Body of pancreas (tissue), 4 donors: ENCODE data around the gene STX8. TPM values are rescaled to one million over a fixed set of nuclear protein-coding genes. Genes with fewer than 3 reads are reported as not detected.
A peak's percentile ranks its signal among the peaks of the same experiment; 100 is the strongest.

Source experiments
- ATAC-seq: fragments of 150-250 bp; one replicate; pipeline ENCODE4 v1.9.1; 2016
- DNase-seq, 4 donors: peaks; one replicate each; pipeline ENCODE4 v3.0.0-alpha.2; 2019
- H3K27ac ChIP-seq, 4 donors: fragments of 200-600 bp; sonication (generic); 1 replicate in 3 of 4; 2 replicates in 1 of 4; pipeline versions ENCODE4 v1.5.1 to v1.6.1; 2016 to 2019; ENCODE audit warnings: mild to moderate bottlenecking in 1 of 4, mixed read lengths in 1 of 4, moderate library complexity in 1 of 4
- H3K27me3 ChIP-seq, 2 donors: fragments of 200-600 bp; sonication (generic); one replicate each; pipeline ENCODE4 v1.6.0; 2016; ENCODE audit warnings: mild to moderate bottlenecking in 1 of 2
- H3K36me3 ChIP-seq, 2 donors: fragments of 200-600 bp; sonication (generic); replicated peaks in 1 of 2; 2 replicates each; pipeline ENCODE4 v1.5.1; 2016; ENCODE audit warnings: low read depth in 2 of 2; ENCODE audit not compliant: insufficient read depth in 1 of 2
- H3K4me1 ChIP-seq: fragments of 200-600 bp; sonication (generic); one replicate; pipeline ENCODE4 v1.6.0; 2016
- H3K4me3 ChIP-seq, 2 donors: fragments of 200-600 bp; sonication (generic); 1 replicate in 1 of 2; 2 replicates in 1 of 2; pipeline ENCODE4 v1.5.1; 2016 to 2019
- H3K9me3 ChIP-seq, 3 donors: fragments of 200-600 bp; sonication (generic); 1 replicate in 2 of 3; 2 replicates in 1 of 3; pipeline ENCODE4 v1.5.1; 2016
- POLR2A ChIP-seq, 3 donors: fragments of 450-650 bp; IDR thresholded peaks; one replicate each; pipeline ENCODE4 v1.6.1; 2016; ENCODE audit warnings: antibody characterized with exemption in 3 of 3, mild to moderate bottlenecking in 2 of 3
- WGBS, 2 donors: methylation state at CpG; one replicate each; pipeline ENCODE4 v1.1.5; 2017; 5-methylcytosine and 5-hydroxymethylcytosine counted together
- intact Hi-C: fragments of 100-400 bp; cut with DNase I; formaldehyde crosslinking; loops from one replicate; pipeline ENCODE4 v1.15.1; 2023
- total RNA-seq, 2 donors: library from RNA; depleted of rRNA; stranded (reverse); fragments of >200 nt; gene quantifications; one replicate each; pipeline ENCODE4 v1.1.0, GENCODE V29; 2016
- TF ChIP-seq, protein P1 (sequence below), 7 experiments: fragments of 450-650 bp in 4 of 7; fragments of 200-600 bp in 3 of 7; sonication (generic) in 3 of 7; IDR thresholded peaks; one replicate each; pipeline ENCODE4 v1.5.1; 2016 to 2019; ENCODE audit warnings: antibody characterized with exemption in 7 of 7

STX8 gene
- total RNA-seq, 2 donors from 2014 or later: 32.2 to 37.6 TPM

DNA sequence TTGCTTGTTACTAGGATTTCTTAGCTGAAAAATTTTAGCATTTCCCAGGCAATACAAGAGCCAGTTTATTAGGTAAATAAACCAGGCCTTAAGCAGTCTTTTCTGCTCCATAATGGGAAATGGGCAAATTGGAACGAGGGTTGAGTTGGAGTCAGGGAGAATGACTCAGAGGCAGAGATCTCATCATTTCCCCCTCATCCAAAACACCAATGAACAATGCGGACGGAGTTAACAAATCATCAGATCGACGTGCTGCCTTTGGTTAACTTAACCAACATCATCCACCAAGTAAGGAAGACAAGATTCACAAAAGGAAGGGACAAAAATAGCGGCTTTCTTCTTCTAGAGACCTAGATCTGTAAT is 243.5 kb downstream of the STX8 start:
- DNase-seq (no peak), ATAC-seq (no peak)
- Histone ChIP-seq H3K9me3 (peaks cover 0 to 11% (median 0%) of the 10 kb centered on the region in 3 donors), H3K36me3 (no peaks in the 10 kb centered on the region), H3K27ac (peak overlapping the region; percentile 39 to 59 (median 47)), H3K27me3 (no peaks in the 10 kb centered on the region), H3K4me3 (no peak overlapping the region), H3K4me1 (no peaks in the 10 kb centered on the region)
- WGBS, 2 donors: 92 to 93% methylated on average over 6 of the region's 6 CpGs
- TF ChIP-seq POLR2A (IDR thresholded peaks at IDR 0.05): no peak
- TF ChIP-seq, protein P1, sequence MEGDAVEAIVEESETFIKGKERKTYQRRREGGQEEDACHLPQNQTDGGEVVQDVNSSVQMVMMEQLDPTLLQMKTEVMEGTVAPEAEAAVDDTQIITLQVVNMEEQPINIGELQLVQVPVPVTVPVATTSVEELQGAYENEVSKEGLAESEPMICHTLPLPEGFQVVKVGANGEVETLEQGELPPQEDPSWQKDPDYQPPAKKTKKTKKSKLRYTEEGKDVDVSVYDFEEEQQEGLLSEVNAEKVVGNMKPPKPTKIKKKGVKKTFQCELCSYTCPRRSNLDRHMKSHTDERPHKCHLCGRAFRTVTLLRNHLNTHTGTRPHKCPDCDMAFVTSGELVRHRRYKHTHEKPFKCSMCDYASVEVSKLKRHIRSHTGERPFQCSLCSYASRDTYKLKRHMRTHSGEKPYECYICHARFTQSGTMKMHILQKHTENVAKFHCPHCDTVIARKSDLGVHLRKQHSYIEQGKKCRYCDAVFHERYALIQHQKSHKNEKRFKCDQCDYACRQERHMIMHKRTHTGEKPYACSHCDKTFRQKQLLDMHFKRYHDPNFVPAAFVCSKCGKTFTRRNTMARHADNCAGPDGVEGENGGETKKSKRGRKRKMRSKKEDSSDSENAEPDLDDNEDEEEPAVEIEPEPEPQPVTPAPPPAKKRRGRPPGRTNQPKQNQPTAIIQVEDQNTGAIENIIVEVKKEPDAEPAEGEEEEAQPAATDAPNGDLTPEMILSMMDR (IDR thresholded peaks at IDR 0.05): no peak
- intact Hi-C loops: no loop called here

DNA sequence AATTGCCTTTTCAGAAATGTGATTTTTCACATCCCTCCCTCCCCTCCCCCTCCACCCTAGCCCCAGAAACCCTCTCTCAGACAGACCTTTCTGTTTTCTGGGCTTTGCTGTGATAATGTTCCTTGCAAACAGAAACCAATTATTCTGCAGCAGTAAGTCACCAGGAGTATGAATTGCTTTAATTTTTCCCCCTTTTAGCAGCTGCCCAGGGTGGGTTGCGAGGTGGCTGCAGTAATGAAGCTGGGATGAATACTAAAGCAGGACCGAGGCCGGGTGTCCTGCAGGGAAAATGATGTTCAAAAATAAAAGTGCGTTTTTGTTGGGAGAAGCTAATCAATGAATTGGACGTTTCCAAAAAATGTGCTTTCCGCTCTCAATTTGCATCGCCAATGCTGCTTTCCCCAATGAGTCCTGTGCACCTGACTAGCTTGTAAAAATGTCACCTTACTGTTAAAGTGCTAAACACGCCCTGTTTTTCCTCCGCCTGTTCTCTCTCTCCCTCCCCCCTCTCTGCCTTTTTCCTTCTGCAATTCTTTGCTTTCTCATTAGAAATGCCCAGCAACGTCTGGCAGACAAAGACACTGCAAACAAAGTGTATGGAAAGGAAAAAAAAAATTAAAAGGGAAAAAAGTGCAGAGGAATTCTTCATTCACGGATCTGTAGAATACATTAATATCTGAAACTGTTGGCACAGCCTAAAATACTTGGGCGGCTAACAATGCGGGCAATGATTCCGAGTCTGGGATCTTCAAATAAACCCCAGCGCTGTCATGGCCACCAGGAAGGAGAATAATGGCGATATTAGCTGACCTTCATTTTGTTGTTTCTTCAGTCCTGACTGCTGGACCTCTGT is 244.1 kb downstream of the STX8 start:
- peaks cover 0 to 11% (median 0%) of the 10 kb centered on the region in 3 donors for H3K9me3 ChIP-seq
- intact Hi-C loops: no loop called here
- 58% methylated on average over 16 of the region's 16 CpGs for WGBS, 2 donors
- no peak overlapping the region for H3K4me3 ChIP-seq
- ATAC-seq (peak; percentile 58), DNase-seq (peak in 1 of 4 donors; percentile 22)
- H3K27ac ChIP-seq: peak overlapping the region; percentile 39 to 59 (median 47)
- H3K36me3 ChIP-seq: no peaks in the 10 kb centered on the region
- H3K27me3 ChIP-seq: no peaks in the 10 kb centered on the region
- H3K4me1 ChIP-seq: no peaks in the 10 kb centered on the region
- no peak for TF ChIP-seq POLR2A (IDR thresholded peaks at IDR 0.05)
- TF ChIP-seq, protein P1 (IDR thresholded peaks at IDR 0.05): no peak

DNA sequence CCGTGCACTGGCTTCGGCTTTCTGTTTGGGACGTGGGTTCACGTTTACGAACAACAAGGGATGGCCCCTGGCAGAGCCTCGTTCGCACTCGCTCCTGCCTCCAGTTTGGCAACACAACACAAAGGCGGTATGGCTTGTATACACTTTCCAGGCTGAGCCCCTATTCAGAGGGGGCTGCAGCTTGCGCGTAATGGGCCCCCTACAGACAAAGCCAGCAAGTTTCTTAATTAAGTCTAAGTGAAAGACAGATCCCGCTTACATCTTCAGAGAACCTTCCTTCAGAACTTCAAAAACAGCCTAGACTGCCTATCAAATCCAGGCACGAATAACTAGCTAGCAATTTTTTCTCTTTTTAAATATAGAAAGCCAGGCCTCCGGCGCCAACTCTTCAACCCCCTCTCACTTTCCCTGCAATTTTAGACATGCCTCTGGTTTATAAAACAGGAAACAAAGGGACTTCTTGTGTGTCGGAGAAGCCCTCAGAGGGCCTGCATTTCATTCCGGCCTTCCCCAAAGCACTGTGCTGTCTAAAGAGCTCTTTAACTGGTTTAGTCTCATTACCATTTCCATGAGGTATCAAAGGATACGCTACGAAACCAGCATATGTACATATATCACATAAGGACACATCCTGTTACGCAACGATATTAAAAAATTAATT is 244.9 kb downstream of the STX8 start:
- Histone ChIP-seq H3K4me3 (no peak overlapping the region), H3K9me3 (peaks cover 0 to 11% (median 0%) of the 10 kb centered on the region in 3 donors), H3K27ac (peak overlapping the region; percentile 4 to 49 (median 38)), H3K27me3 (no peaks in the 10 kb centered on the region), H3K4me1 (no peaks in the 10 kb centered on the region), H3K36me3 (no peaks in the 10 kb centered on the region)
- TF ChIP-seq POLR2A (IDR thresholded peaks at IDR 0.05): no peak
- TF ChIP-seq, protein P1 (IDR thresholded peaks at IDR 0.05): no peak
- ATAC-seq (no peak), DNase-seq (no peak)
- WGBS, 2 donors: 78 to 79% methylated on average over 20 to 21 of the region's 21 CpGs
- intact Hi-C loops: no loop called here

DNA sequence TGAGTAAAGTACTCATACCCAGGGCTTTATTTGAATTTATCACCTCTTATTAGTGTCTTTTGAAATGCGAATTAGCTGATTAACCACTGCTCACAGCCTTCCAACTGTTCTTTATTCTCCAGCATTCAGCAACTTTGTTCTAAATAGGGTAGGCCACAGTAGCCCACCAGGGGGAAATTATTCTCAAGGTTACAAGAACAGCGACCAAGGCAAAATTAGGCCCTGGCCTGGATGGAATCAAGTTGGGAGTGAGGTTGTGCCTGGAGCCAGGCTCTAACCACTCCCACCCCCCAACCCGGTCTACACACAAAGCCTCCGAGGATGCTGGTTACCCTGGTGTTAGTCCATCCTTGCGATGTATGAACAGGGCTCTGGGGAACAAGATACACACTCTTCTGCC is 245.5 kb downstream of the STX8 start:
- Histone ChIP-seq H3K27ac (no peak overlapping the region), H3K27me3 (no peaks in the 10 kb centered on the region), H3K4me3 (no peak overlapping the region), H3K9me3 (peaks cover 0 to 9% (median 0%) of the 10 kb centered on the region in 3 donors), H3K36me3 (no peaks in the 10 kb centered on the region), H3K4me1 (no peaks in the 10 kb centered on the region)
- intact Hi-C loops: no loop called here
- ATAC-seq: no peak
- TF ChIP-seq, protein P1 (IDR thresholded peaks at IDR 0.05): no peak
- TF ChIP-seq POLR2A (IDR thresholded peaks at IDR 0.05): no peak
- DNase-seq: no peak
- 88 to 95% methylated on average over 5 of the region's 5 CpGs for WGBS, 2 donors
